A673 (cell line): ENCODE data around the gene WDR59. TPM values are rescaled to one million over a fixed set of nuclear protein-coding genes. Genes with fewer than 3 reads are reported as not detected.

ENCODE experiments used
- BruUV-seq: library from RNA; stranded (reverse); fragments of 400-500 nt; replicated peaks from 2 replicates; lab custom pipeline; 2021; lab: Mats Ljungman, UMichigan
- CTCF ChIA-PET: fragments of 300-600 bp; sonication (Branson Sonifier 250); formaldehyde crosslinking; loops from one replicate; lab custom pipeline; 2022; ENCODE audit warnings: antibody characterized with exemption; lab: Charles Lee
- POLR2A ChIA-PET: fragments of 300-600 bp; sonication (Branson Sonifier 250); formaldehyde crosslinking; loops from one replicate; lab custom pipeline; 2022; ENCODE audit warnings: antibody characterized with exemption; ENCODE audit not compliant: low non-redundant PET; lab: Charles Lee
- DNase-seq: peaks from one replicate; pipeline ENCODE4 v3.0.0-alpha.2; 2015; ENCODE audit warnings: low spot score
- H3K27ac ChIP-seq: fragments of 200-600 bp; sonication (generic); 2 replicates; pipeline ENCODE4 v1.5.1; 2016; ENCODE audit warnings: mixed run types, low read depth, mild to moderate bottlenecking, mixed read lengths, antibody characterized with exemption, low read length; ENCODE audit not compliant: poor library complexity, severe bottlenecking
- H3K27me3 ChIP-seq: fragments of 200-600 bp; sonication (generic); replicated peaks from 2 replicates; pipeline ENCODE4 v1.6.1; 2017; ENCODE audit warnings: mixed run types, low read depth, mild to moderate bottlenecking, mixed read lengths, antibody characterized with exemption, low read length; ENCODE audit not compliant: insufficient read depth, poor library complexity
- H3K36me3 ChIP-seq: fragments of 200-600 bp; sonication (generic); 2 replicates; pipeline ENCODE4 v1.6.1; 2016; ENCODE audit warnings: mixed run types, mild to moderate bottlenecking, mixed read lengths, antibody characterized with exemption, low read length; ENCODE audit not compliant: insufficient read depth, poor library complexity, severe bottlenecking
- H3K4me1 ChIP-seq: fragments of 200-600 bp; sonication (generic); 2 replicates; pipeline ENCODE4 v1.6.1; 2017; ENCODE audit warnings: mixed run types, mild to moderate bottlenecking, mixed read lengths, antibody characterized with exemption, low read length; ENCODE audit not compliant: insufficient read depth, poor library complexity, severe bottlenecking
- H3K4me3 ChIP-seq: fragments of 200-600 bp; sonication (generic); 2 replicates; pipeline ENCODE4 v1.5.1; 2016; ENCODE audit warnings: low read depth, mixed run types, mild to moderate bottlenecking, mixed read lengths, low read length; ENCODE audit not compliant: poor library complexity, severe bottlenecking
- H3K9me3 ChIP-seq: fragments of 200-600 bp; sonication (generic); 2 replicates; pipeline ENCODE4 v1.6.1; 2016; ENCODE audit warnings: mixed run types, low read depth, mild to moderate bottlenecking, mixed read lengths, antibody characterized with exemption, low read length; ENCODE audit not compliant: poor library complexity, severe bottlenecking
- EZH2 ChIP-seq: fragments of 200-600 bp; sonication (generic); IDR thresholded peaks from 2 replicates; pipeline ENCODE4 v1.6.1; 2017; ENCODE audit warnings: borderline replicate concordance, low read depth, mild to moderate bottlenecking, mixed read lengths, antibody characterized with exemption, low read length; ENCODE audit not compliant: poor library complexity, severe bottlenecking
- intact Hi-C: fragments of 100-400 bp; cut with micrococcal nuclease; formaldehyde crosslinking; loops from one replicate; pipeline ENCODE4 v1.10.0; 2022; ENCODE audit not compliant: unreplicated experiment
- total RNA-seq: library from RNA; stranded (reverse); gene quantifications from 2 replicates; pipeline ENCODE4 v1.2.3, GENCODE V29; 2021
- TF ChIP-seq, protein P1 (sequence below): fragments of 300-800, 200-600 bp; sonication (generic); conservative IDR thresholded peaks from 2 replicates; pipeline ENCODE4 v1.5.1; 2017; ENCODE audit warnings: low read depth, mild to moderate bottlenecking, antibody characterized with exemption, low read length, moderate library complexity, mixed read lengths

Gene WDR59
- total RNA-seq, 1 experiment from 2014 or later: 51.4 TPM

GRCh38 chr16:74825941-74826340, 159.0 kb downstream of the WDR59 start:
- H3K27me3 ChIP-seq: no peaks in the 10 kb centered on the region
- ChIA-PET CTCF (no interaction called here), POLR2A (no interaction called here)
- H3K4me1 ChIP-seq: peaks cover 7% of the 10 kb centered on the region
- intact Hi-C loops: no loop called here
- TF ChIP-seq EZH2: no peak
- TF ChIP-seq, protein P1, sequence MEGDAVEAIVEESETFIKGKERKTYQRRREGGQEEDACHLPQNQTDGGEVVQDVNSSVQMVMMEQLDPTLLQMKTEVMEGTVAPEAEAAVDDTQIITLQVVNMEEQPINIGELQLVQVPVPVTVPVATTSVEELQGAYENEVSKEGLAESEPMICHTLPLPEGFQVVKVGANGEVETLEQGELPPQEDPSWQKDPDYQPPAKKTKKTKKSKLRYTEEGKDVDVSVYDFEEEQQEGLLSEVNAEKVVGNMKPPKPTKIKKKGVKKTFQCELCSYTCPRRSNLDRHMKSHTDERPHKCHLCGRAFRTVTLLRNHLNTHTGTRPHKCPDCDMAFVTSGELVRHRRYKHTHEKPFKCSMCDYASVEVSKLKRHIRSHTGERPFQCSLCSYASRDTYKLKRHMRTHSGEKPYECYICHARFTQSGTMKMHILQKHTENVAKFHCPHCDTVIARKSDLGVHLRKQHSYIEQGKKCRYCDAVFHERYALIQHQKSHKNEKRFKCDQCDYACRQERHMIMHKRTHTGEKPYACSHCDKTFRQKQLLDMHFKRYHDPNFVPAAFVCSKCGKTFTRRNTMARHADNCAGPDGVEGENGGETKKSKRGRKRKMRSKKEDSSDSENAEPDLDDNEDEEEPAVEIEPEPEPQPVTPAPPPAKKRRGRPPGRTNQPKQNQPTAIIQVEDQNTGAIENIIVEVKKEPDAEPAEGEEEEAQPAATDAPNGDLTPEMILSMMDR: no peak
- H3K27ac ChIP-seq: no peak overlapping the region
- H3K4me3 ChIP-seq: no peak overlapping the region
- H3K36me3 ChIP-seq: no peaks in the 10 kb centered on the region
- H3K9me3 ChIP-seq: peaks cover 11% of the 10 kb centered on the region
- no TSS peak for BruUV-seq
- no peak for DNase-seq

DNA sequence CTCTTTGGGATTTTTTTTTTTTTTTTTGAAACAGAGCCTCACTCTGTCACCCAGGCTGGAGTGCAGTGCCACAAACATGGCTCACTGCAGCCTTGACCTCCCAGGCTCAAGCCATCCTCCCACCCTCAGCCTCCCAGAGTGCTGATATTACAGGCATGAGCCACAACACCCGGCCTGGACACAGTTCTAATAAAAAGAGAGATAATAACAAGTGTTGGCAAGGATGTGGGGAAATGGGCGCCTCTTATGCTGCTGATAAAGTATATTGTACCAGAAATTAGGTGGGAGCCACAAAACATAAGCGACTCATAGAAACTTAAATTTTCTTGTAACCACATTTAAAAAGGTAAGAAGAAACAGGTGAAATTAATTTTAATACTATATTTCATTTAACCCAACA, 159.9 kb downstream of the WDR59 start:
- H3K4me3 ChIP-seq: no peak overlapping the region
- TF ChIP-seq EZH2: no peak
- TF ChIP-seq, protein P1: no peak
- DNase-seq: no peak
- H3K27me3 ChIP-seq: no peaks in the 10 kb centered on the region
- H3K4me1 ChIP-seq: no peaks in the 10 kb centered on the region
- intact Hi-C loops: no loop called here
- ChIA-PET CTCF (no interaction called here), POLR2A (no interaction called here)
- no TSS peak for BruUV-seq
- H3K9me3 ChIP-seq: peaks cover 11% of the 10 kb centered on the region
- no peaks in the 10 kb centered on the region for H3K36me3 ChIP-seq
- no peak overlapping the region for H3K27ac ChIP-seq

Other genes with a start within 250 kb of the WDR59 start
- gene FA2H, start 210.3 kb downstream of the WDR59 start, total RNA-seq: not detected in 2 replicates
- gene ZNRF1, start 13.9 kb upstream of the WDR59 start, total RNA-seq: 55.1 and 59.9 TPM in 2 replicates
- gene LDHD, start 131.7 kb upstream of the WDR59 start, total RNA-seq: 0.39 TPM in 1 of 2 replicates, not detected in the other
- 22.6 and 23.3 TPM in 2 replicates for gene ZFP1, start 163.4 kb upstream of the WDR59 start, total RNA-seq
- not detected in 2 replicates for gene CTRB2, start 222.0 kb upstream of the WDR59 start, total RNA-seq
- gene CTRB1, start 233.9 kb upstream of the WDR59 start, total RNA-seq: not detected in 2 replicates